DND-41 (cell line): Measurements from ENCODE around the gene MRPL24.

Source experiments
- EZH2 ChIP-seq: IDR thresholded peaks from 3 replicates; pipeline ENCODE4 v1.6.1; 2012; ENCODE audit warnings: borderline replicate concordance, low read depth, mild to moderate bottlenecking, moderate library complexity, low read length, inconsistent platforms; ENCODE audit not compliant: severe bottlenecking
- TF ChIP-seq, protein P1 (sequence below): IDR thresholded peaks from 2 replicates; pipeline ENCODE4 v1.5.1; 2012; ENCODE audit warnings: borderline replicate concordance, low read length, moderate library complexity, mild to moderate bottlenecking; ENCODE audit not compliant: poor library complexity, severe bottlenecking; ENCODE audit errors: extremely low read depth

GRCh38 chr1:156772728-156773497, 32.0 kb upstream of the MRPL24 start:
- TF ChIP-seq, protein P1, sequence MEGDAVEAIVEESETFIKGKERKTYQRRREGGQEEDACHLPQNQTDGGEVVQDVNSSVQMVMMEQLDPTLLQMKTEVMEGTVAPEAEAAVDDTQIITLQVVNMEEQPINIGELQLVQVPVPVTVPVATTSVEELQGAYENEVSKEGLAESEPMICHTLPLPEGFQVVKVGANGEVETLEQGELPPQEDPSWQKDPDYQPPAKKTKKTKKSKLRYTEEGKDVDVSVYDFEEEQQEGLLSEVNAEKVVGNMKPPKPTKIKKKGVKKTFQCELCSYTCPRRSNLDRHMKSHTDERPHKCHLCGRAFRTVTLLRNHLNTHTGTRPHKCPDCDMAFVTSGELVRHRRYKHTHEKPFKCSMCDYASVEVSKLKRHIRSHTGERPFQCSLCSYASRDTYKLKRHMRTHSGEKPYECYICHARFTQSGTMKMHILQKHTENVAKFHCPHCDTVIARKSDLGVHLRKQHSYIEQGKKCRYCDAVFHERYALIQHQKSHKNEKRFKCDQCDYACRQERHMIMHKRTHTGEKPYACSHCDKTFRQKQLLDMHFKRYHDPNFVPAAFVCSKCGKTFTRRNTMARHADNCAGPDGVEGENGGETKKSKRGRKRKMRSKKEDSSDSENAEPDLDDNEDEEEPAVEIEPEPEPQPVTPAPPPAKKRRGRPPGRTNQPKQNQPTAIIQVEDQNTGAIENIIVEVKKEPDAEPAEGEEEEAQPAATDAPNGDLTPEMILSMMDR = no peak
- TF ChIP-seq EZH2 = no peak
